Bladder microvascular endothelial cell (primary cell): Measurements from ENCODE around the gene RD3L. TPM values are rescaled to one million over a fixed set of nuclear protein-coding genes. Genes with fewer than 3 reads are reported as not detected.

Experiments
- total RNA-seq: library from RNA; depleted of rRNA; stranded (reverse); fragments of >200 nt; gene quantifications from 2 replicates; pipeline ENCODE4 v1.2.3, GENCODE V29; 2014

Gene RD3L
- total RNA-seq = not detected in 2 replicates

GRCh38 chr14:103941973-103942736 lies at the start of gene RD3L:
TSS of gene RD3L (minus strand) at chr14:103942529. CDS start at chr14:103941695, 834 bp downstream.

GRCh38 chr14:103928011-103928890 lies 14.1 kb downstream of the RD3L start, which contains the start of gene TDRD9:
TSS of gene TDRD9 (plus strand) at chr14:103928456. CDS start at chr14:103928510, 54 bp downstream.

Other genes with a start within 250 kb of the RD3L start
- 13.5 and 17.6 TPM in 2 replicates for gene XRCC3, start 227.1 kb downstream of the RD3L start, total RNA-seq
- 70.4 and 83.5 TPM in 2 replicates for gene ZFYVE21, start 226.7 kb downstream of the RD3L start, total RNA-seq
- gene PPP1R13B, start 95.0 kb downstream of the RD3L start, total RNA-seq = 11.5 and 25.5 TPM in 2 replicates
- gene TDRD9, start 14.1 kb downstream of the RD3L start, total RNA-seq = 0.06 and 0.32 TPM in 2 replicates
- not detected in 2 replicates for gene ASPG, start 143.2 kb upstream of the RD3L start, total RNA-seq
- gene KIF26A, start 196.1 kb upstream of the RD3L start, total RNA-seq = 7.0 and 18.6 TPM in 2 replicates